Measurements from ENCODE around the gene FKBP5. TPM values are rescaled to one million over a fixed set of nuclear protein-coding genes. Genes with fewer than 3 reads are reported as not detected.

FKBP5 gene
- total and polyA plus RNA-seq, 9 of the 15 experiments (the other 6 are each of a cell fraction or from before 2014, with no cell fraction given), result 32.7 to 151 (median 75.0) TPM

DNA sequence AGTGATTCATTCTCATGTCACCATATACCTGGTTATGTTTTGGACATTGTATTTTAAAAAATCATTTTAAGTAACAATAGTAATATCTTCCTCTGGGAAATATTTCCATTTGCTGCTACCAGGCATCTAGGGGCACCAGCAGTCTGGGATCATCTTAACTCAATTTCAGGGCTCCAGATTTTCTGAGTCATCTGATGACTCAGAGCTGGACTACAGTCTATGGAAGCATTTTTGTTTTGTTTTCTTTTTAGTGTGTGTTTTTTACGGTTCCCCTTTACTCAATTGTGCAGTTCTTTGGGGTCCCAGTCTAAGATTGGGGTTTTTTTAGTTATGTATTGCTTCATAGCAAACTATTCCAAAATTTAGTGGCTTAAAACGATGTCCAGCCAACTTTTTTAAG, 5.7 kb upstream of the FKBP5 start (continued):
- TF ChIP-seq, protein P1, sequence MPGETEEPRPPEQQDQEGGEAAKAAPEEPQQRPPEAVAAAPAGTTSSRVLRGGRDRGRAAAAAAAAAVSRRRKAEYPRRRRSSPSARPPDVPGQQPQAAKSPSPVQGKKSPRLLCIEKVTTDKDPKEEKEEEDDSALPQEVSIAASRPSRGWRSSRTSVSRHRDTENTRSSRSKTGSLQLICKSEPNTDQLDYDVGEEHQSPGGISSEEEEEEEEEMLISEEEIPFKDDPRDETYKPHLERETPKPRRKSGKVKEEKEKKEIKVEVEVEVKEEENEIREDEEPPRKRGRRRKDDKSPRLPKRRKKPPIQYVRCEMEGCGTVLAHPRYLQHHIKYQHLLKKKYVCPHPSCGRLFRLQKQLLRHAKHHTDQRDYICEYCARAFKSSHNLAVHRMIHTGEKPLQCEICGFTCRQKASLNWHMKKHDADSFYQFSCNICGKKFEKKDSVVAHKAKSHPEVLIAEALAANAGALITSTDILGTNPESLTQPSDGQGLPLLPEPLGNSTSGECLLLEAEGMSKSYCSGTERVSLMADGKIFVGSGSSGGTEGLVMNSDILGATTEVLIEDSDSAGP (CRISPR knock-in tag; IDR thresholded peaks at IDR 0.05), result no peak
- TF ChIP-seq, protein P2, sequence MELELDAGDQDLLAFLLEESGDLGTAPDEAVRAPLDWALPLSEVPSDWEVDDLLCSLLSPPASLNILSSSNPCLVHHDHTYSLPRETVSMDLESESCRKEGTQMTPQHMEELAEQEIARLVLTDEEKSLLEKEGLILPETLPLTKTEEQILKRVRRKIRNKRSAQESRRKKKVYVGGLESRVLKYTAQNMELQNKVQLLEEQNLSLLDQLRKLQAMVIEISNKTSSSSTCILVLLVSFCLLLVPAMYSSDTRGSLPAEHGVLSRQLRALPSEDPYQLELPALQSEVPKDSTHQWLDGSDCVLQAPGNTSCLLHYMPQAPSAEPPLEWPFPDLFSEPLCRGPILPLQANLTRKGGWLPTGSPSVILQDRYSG (tag; conservative IDR thresholded peaks at IDR 0.05; ENCODE audit: low read depth), result no peak
- no peak for TF ChIP-seq ZNF384 (IDR thresholded peaks at IDR 0.05; ENCODE audit: low read depth, low read length)
- no peak for TF ChIP-seq RBM14 (IDR thresholded peaks at IDR 0.05; ENCODE audit: borderline replicate concordance, insufficient read depth, low read depth, low read length)
- no peak for TF ChIP-seq SMAD3 (CRISPR knock-in tag; conservative IDR thresholded peaks at IDR 0.05)
- TF ChIP-seq, protein P3, sequence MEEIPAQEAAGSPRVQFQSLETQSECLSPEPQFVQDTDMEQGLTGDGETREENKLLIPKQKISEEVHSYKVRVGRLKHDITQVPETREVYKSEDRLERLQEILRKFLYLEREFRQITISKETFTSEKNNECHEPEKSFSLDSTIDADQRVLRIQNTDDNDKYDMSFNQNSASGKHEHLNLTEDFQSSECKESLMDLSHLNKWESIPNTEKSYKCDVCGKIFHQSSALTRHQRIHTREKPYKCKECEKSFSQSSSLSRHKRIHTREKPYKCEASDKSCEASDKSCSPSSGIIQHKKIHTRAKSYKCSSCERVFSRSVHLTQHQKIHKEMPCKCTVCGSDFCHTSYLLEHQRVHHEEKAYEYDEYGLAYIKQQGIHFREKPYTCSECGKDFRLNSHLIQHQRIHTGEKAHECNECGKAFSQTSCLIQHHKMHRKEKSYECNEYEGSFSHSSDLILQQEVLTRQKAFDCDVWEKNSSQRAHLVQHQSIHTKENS (CRISPR knock-in tag; IDR thresholded peaks at IDR 0.05), result no peak
- TF ChIP-seq ZBTB17 (CRISPR knock-in tag; IDR thresholded peaks at IDR 0.05), result no peak
- TF ChIP-seq, protein P4, sequence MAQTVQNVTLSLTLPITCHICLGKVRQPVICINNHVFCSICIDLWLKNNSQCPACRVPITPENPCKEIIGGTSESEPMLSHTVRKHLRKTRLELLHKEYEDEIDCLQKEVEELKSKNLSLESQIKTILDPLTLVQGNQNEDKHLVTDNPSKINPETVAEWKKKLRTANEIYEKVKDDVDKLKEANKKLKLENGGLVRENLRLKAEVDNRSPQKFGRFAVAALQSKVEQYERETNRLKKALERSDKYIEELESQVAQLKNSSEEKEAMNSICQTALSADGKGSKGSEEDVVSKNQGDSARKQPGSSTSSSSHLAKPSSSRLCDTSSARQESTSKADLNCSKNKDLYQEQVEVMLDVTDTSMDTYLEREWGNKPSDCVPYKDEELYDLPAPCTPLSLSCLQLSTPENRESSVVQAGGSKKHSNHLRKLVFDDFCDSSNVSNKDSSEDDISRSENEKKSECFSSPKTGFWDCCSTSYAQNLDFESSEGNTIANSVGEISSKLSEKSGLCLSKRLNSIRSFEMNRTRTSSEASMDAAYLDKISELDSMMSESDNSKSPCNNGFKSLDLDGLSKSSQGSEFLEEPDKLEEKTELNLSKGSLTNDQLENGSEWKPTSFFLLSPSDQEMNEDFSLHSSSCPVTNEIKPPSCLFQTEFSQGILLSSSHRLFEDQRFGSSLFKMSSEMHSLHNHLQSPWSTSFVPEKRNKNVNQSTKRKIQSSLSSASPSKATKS (CRISPR knock-in tag; IDR thresholded peaks at IDR 0.05), result no peak
- TF ChIP-seq ZNF584 (CRISPR knock-in tag; IDR thresholded peaks at IDR 0.05; ENCODE audit: low read depth), result no peak
- no peak for TF ChIP-seq HDAC6 (IDR thresholded peaks at IDR 0.05; ENCODE audit: low read depth, low read length)
- TF ChIP-seq CEBPG (CRISPR knock-in tag; IDR thresholded peaks at IDR 0.05), result no peak
- peak in 1 of 2 experiments; percentile 46; a peak in 1 of 4 replicates for TF ChIP-seq CEBPG (tag; conservative IDR thresholded peaks at IDR 0.05 in 1 of 2, IDR thresholded peaks at IDR 0.05 in 1 of 2)
- no peak for TF ChIP-seq THRAP3 (IDR thresholded peaks at IDR 0.05; ENCODE audit: borderline replicate concordance)
- TF ChIP-seq RBM17 (IDR thresholded peaks at IDR 0.05; ENCODE audit: borderline replicate concordance, low read depth, low read length), result no peak
- TF ChIP-seq HEY1 (CRISPR knock-in tag; IDR thresholded peaks at IDR 0.05; ENCODE audit: borderline replicate concordance), result no peak
- no peak for TF ChIP-seq MAZ (CRISPR knock-in tag; conservative IDR thresholded peaks at IDR 0.05 in 1 of 2, IDR thresholded peaks at IDR 0.05 in 1 of 2)
- TF ChIP-seq, protein P5, sequence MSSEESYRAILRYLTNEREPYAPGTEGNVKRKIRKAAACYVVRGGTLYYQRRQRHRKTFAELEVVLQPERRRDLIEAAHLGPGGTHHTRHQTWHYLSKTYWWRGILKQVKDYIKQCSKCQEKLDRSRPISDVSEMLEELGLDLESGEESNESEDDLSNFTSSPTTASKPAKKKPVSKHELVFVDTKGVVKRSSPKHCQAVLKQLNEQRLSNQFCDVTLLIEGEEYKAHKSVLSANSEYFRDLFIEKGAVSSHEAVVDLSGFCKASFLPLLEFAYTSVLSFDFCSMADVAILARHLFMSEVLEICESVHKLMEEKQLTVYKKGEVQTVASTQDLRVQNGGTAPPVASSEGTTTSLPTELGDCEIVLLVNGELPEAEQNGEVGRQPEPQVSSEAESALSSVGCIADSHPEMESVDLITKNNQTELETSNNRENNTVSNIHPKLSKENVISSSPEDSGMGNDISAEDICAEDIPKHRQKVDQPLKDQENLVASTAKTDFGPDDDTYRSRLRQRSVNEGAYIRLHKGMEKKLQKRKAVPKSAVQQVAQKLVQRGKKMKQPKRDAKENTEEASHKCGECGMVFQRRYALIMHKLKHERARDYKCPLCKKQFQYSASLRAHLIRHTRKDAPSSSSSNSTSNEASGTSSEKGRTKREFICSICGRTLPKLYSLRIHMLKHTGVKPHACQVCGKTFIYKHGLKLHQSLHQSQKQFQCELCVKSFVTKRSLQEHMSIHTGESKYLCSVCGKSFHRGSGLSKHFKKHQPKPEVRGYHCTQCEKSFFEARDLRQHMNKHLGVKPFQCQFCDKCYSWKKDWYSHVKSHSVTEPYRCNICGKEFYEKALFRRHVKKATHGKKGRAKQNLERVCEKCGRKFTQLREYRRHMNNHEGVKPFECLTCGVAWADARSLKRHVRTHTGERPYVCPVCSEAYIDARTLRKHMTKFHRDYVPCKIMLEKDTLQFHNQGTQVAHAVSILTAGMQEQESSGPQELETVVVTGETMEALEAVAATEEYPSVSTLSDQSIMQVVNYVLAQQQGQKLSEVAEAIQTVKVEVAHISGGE (CRISPR knock-in tag; IDR thresholded peaks at IDR 0.05), result no peak
- TF ChIP-seq TGIF2 (CRISPR knock-in tag; IDR thresholded peaks at IDR 0.05), result no peak
